ENCODE measurements around the gene TMEM270. TPM values are rescaled to one million over a fixed set of nuclear protein-coding genes. Genes with fewer than 3 reads are reported as not detected.
A peak's percentile ranks its signal among the peaks of the same experiment; 100 is the strongest.

TMEM270 gene
- polyA plus RNA-seq, 12 donors: not detected

DNA sequence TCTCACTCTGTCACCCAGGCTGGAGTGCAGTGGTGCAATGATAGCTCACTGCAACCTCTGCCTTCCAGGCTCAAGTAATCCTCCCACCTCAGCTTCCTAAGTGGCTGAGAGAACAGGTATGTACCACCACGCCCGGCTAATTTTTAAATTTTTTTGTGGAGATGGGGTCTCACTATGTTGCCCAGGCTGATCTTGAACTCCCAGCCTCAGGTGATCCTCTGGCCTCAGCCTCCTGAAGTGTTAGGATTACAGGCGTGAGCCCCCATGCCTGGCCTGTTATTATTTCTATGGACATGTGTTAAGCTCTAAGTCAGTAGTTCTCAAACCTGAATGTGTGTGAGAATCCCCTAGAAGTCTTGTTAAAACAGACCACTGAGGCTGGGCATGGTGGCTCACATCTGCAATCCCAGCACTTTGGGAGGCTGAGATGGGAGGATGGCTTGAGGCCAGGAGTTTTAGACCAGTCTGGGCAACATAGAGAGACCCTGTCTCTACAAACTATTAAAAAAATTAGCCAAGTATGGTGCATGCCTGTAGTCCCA is 24.5 kb downstream of the TMEM270 start:
- no peak for DNase-seq

- peak; percentile 85 for DNase-seq
These were observed 25.2 kb downstream of the TMEM270 start for GRCh38 chr7:73885975-73886798.

- no peak for DNase-seq
These were observed 26.8 kb downstream of the TMEM270 start for GRCh38 chr7:73887762-73888161.

GRCh38 chr7:73888959-73889358 is 28.0 kb downstream of the TMEM270 start:
- no peak for DNase-seq

GRCh38 chr7:73890555-73891147 is 29.7 kb downstream of the TMEM270 start:
- DNase-seq: no peak

- no peak for DNase-seq
These were observed 30.4 kb downstream of the TMEM270 start for GRCh38 chr7:73891178-73891885.

DNA sequence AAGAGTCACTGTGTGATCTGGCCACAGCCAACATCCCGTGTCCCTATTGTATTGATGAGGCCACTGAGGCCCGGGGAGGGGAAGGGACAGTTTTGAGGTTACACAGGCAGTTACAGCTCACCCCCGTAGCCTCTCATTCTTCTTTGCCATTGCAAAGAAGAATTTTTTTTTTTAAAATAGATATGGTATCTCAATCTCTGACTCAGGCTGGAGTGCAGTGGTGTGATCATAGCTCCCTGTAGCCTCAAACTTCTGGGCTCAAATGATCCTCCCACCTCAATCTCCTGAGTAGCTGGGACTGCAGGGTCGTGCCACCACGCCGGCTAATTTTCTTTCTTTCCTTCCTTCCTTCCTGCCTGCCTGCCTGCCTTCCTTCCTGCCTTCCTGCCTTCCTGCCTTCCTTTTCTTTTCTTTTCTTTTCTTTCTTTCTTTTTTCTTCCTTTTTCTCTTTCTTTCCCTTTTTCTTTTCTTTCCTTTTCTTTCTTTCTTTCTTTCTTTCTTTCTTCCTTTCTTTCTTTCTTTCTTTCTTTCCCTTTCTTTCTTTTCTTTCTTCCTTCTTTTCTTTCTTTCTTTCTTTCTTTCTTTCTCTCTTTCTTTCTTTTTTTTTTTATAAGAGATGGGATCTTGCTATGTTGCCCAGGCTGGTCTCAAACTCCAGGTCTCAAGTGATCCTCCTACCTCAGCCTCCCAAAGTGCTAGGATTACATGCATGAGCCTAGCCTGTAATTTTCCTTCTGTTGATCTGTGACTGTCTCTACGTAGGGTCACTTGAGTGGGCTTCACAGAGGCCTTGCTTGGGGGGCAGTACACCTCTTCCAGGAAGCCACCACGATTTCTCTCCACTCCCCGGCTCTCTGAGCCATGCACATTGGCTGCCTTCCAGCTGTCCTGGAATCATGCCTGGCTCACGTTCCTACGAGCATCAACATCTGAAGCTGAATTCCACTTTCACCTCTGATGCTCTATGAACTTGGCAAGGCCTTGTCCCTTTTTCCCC is 31.3 kb downstream of the TMEM270 start:
- no peak for DNase-seq

DNA sequence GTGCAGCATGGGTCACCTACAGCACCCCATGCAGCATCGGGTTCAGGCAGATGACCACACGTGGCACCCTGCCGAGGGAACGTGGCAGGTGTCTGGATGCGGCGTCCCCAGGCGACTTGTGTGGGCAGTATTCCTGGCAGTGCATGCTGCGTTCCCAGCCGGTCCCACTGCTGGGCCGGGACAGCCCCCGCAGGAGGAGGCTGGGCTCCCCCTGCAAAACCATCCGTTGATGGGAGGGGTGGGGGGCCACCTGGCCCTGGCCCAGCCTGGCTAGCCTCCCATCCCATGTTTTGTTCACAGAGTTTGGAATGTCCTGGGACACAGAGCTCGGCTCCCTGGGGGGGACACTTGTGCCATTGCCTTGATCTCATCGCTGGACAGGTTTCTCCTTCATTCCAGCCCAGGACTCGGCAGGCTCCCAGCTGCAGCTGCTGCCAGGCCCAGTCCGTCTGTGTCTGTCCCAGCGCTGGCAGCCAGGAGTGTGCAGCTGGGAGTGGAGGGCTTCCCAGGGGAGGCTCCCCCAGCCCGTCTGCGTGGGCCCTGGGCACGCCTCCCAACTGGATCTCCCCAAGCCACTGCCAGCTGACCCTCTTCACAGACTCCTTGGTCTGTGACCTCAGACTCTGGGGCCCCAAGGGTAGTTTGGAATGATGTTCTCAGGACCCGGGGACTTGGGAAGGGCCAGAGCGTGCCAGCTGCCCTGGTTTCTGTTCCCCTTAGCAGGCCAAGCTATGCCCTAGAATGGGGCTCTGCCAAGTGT is 32.6 kb downstream of the TMEM270 start:
- DNase-seq: peak; percentile 69

- DNase-seq: no peak
These were observed 33.2 kb downstream of the TMEM270 start for GRCh38 chr7:73894166-73894565.

DNA sequence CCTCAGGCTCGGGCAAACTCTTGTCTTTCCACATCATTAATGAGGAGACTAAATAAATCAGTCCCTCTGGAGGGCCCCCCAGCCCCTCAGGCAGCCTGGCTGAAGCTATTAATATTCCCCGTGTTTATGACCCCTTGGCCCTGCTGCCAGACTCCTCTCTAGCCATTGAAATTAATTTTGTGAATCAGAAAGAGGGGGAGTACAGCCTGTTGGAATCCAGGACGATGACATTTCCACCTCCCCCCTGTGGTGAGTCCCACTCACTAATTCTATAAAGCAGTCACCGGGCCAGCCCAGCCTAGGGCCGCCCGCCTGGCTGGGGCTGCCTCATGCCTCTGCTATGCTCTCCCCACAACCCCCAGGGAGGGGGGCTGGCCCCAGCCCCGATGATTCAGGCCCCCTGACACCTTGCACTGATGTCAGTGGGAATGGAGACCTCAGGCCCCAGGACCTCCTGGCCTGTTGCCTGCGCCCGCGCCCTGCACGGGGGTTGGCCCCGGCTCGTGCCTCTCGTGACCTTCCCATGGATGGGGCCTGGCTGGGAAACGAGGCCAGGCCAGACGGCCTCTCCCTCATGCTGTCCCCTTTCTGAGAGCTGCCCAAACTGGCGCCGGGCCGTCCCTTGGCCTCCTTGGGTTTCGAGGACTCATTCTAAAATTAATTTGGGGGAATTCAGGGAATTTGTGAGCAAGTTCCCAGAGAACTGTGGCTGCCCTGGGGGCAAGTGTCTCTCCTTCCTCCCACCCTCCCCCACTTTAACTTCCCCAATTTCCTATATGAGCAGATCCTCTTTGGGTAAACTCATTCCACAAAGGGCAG is 34.0 kb downstream of the TMEM270 start:
- DNase-seq: no peak

DNA sequence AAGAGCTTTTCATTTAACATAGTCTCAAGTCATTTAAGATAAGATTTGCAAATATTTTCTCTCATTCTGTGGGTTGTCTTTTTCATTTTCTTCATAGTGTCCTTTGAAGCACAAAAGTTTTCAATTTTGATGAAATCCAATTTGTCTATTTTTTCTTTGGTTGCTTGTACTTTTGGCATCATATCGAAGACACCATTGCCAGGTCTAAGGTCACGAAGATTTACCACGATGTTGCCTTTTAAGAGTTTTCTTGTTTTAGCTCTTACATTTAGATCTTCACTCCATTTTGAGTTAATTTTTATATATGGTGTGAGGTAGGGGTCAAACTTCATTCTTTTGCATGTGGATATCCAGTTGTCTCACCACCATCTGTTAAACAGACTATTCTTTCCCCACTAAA is 34.7 kb downstream of the TMEM270 start:
- DNase-seq: no peak

DNA sequence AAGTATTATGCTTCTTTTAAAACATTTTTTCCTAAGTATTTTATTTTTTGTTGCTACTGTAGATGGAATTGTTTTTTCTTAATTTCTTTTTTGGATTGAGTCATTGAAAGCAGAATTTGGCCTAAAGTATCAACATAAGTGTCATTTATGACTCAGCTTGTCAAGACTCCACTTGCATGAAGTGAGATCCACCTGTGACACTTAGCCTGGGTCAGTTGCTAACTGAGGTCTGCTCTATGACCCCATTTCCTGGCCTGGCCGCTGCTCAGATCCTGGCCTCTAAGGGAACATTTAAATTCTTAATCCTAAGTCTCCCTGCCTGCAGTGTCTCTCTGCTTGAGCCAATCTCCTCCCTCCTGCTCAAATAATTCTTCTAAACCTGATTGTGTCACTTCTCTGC is 35.5 kb downstream of the TMEM270 start:
- no peak for DNase-seq

DNA sequence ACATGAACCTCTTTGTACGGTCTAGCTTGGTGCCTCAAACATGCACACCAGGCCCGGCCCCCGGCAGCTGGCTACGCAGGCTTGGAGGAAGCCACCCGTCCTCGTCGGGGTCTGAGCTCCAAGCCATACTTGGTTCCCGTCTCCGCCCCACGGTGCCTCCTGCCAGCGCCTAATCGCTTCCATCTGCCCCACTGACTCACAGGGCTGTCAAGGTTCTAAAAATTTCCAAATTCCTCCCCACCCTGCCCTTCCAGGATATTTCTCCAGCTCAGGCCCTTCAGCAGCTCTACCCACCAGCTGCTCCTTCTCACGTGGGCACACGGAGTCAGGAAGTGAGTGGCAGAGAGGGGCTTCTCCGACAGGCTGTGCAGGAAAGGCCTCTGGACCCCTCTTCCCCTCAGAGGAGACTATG is 38.8 kb downstream of the TMEM270 start:
- DNase-seq: peak; percentile 83

- no peak for DNase-seq
These were observed 39.3 kb downstream of the TMEM270 start for GRCh38 chr7:73900286-73900685.

DNA sequence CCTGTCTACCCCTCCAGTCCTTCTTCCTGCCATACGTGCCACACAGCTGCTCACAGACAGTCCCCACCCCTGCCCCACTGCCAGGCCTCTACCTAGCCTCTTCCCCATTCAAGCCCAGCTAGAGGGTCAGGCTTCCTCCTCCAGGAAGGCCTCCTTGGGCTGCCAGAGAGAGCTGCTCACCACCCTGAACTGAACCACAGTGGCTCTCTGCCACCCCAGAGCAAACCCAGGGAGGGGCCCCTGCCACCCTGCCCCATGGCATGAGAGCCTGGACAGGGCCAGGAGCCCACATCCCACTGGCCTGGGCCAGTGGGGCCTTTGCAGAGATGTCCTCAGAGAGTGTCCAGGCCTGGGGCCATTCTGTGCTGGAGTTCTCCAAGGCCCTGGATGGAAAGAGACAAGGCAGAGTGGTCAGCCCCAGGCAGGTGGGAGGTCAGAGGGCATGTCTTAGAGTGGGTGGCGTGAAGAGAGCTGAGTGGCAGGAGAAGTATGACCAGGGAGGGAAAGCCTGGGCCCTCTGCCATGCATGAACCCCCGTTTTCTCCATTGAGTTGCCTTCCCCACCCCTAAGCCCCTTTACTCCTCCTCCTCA is 40.4 kb downstream of the TMEM270 start:
- no peak for DNase-seq

- DNase-seq: no peak
These were observed 41.1 kb downstream of the TMEM270 start for GRCh38 chr7:73901823-73902597.

- DNase-seq: no peak
These were observed 42.6 kb downstream of the TMEM270 start for GRCh38 chr7:73903321-73904218.
